HG03354 (cell line): Measurements from ENCODE around the gene C20orf202.
"Not testable (repeated sequence)": the region's sequence is repeated elsewhere in the genome, so short reads cannot be mapped to it uniquely, and the experiment has no call there.

Source experiments
- ATAC-seq: cut with Tn5 transposase; IDR thresholded peaks from one replicate; pipeline ENCODE4 v1.9.1; 2021; ENCODE audit warnings: mild to moderate bottlenecking; ENCODE audit not compliant: unreplicated experiment, poor library complexity, severe bottlenecking

C20orf202 gene

DNA sequence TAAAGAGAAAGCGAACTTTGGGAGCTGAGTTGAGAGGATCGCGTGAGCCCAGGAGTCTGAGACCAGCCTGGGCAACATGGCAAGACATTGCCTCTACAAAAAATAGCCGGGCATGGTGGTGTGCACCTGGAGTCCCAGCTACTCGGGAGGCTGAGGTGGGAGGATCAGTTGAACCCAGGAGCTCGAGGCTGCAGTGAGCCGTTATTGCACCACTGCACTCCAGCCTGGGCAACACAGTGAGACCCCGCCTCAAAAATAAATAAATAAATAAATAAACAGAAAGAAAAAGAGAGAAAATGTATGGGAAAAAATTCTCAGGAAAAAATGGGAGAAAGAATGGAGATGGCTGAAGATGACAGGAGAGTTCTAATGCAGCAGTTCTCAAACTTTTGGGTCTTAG, 2.5 kb downstream of the C20orf202 start:
- ATAC-seq, result no peak

DNA sequence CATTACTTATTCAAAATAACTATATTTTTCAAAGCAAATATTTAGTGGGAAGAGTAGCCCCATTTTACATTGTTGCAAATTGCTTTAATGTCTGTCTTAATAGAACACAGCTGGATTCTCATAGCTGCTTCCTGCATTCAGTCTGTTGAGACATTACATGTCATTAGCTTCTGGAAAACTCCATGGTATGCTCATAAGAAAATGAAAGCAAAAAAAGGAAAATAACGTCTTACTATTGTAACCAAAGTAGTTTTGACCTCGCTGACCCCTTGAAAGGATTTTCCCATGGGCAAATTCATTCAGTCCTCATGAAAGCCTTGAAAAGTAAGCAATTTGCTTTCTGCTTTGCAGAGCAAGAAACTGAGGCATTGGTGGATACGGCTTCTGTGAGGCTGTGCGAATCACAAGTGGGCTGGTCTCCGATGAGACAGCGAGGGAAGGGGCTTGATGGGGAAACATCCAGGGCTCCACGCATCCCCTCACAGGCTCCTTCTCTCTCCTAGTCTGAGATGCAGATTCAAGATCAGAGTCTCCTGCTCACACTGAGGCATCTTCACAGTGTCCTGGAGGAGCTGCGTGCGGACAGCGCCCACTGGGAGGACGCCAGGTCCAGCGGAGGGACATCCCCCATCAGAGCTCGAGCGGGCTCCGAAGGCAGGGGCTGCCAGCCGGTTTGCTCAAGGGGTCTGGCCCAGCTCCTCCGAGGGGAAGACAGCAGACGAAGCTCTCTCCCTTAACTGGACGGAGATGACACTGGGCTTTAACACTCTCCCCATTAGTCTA, 3.3 kb downstream of the C20orf202 start:
- ATAC-seq, result no peak

DNA sequence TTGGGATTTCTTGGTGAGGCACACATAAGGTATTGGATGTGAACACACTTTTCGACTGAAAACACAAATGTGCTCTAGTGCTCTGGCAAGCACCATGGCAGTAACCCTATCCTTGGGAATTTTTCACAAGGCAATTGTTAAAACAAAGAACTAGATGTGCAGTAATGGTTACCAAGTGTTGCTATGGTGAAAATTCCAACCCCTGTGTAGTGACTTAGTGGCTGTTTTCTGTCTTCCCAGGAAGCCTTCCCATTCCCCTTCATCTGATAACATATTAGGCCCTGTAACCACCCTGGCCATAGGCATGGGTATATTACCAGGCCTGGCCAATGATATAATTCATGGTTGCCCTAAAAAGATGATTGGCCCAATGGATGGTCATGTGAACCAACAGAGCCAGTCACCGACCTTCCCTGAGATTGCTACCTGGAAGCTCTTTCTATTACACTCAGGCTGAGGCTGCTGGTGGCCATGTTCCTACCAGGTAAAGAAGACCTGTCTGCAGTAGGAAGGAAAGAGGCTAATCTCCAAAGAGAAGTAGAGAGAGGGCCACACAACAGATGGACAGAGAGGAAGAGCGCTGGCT, 4.1 kb downstream of the C20orf202 start:
- ATAC-seq, result no peak

DNA sequence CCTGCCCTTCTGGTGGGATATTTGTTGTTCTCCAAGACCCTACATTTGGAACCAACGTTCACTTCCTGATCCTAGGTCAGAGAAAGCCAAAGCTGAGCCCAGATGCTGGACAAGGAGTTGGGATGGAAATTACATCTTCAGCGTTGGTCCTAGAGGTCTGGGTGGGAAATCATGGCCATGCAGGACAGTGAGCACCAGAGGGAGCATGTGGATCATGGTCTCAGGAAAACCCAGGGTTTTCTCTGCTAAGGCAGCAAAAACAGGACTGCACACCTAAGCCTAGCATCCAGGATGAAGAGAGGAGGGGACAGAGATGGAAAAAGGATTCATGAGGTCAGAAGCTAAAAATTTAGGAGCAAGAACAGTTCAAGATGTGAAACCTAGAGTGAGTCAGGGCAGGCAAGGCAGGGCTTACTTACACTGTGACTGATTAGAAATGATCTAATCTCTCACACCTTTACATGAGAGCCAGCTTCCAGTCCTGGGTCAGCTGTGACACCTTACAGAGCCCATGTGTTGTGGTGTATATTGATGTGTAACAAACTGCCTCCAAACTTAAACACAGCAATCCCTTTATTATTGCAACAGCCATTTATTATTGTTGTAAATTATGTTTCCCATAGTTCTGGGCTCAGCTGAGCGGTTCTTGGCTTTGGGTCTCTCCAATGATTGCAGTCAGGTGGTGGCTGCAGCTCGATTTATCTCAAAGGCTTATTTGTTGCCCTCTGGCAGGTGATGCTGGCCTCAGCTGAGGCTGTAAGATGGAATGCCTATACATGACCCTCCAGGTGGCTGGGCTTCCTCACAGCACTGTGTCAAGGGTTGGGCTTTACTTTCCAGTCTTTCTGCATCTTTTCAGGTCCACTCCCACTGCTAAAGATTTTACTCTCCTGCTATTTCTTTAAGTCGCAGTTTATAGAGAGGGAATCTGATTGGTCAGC, 6.5 kb downstream of the C20orf202 start:
- no peak for ATAC-seq

DNA sequence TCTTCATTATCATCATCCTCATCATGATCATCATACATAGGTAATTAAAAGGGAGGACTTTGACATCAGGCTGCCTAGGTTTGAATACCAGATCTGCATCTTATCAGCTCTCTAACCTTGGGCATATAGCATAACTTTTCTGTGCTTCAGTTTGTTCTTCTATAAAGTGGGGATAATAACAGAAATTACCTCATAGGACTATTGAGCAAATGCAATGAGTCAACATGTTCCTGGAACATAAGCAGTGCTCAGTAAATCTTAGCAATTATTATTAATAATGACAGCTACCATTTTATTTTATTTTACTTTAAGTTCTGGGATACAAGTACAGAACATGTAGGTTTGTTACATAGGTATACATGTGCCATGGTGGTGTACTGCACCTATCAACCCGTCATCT, 7.2 kb downstream of the C20orf202 start:
- no peak for ATAC-seq

DNA sequence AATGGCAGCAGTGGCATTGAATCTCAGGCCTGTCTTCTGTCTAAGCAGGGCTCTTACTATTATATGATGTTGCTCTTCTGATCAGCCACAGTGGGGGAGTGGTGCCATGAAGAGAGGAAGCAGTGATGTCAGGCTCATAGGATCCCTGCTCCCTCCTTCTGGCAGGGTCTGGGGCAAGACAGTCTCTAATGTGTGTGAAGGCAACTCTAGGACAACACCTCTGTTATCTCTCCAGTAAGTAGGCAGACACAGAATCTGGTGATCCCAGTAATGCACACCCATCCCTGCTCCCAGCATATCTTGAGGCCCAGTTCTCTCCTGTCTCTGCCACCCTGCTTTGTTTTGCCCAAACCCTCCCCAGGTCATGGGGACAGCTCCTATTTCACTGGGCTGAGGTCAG, 8.8 kb downstream of the C20orf202 start:
- no peak for ATAC-seq

DNA sequence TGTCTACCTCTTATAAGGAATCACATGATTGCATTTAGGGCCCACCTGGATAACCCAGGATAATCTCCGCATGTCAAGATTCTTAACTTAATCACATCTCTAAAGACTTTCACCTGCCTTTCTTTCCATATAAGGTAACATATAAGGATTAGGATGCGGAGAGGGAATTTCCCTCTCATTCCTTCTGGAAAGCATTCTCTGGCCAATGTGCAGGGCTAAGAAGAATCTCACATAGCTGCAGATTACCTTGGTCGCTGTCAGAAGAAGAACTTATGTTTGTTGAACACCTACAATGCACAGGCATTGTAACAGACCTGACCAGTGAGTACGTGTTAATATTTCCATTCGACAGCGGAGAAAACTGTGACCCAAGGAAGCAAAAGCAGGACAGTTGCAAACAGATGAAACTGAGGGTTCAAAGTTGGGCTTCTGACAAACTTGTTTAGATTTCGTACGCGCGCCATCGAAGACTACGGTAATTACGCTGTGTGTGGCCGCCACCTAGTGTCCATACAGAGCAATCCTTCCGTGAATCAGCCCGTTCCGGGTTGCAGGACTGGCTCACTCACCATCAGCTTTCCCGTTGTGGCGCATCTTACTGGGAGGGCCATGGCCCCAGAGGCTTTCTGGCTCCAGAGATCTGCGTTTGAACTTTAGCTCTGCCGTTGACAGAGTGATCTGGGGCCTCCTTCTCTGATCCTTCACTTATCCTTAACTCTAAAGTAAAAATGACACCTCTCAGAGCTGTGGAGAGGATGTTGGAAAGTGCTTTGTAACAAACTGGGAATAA, 9.5 kb downstream of the C20orf202 start:
- ATAC-seq, result no peak

DNA sequence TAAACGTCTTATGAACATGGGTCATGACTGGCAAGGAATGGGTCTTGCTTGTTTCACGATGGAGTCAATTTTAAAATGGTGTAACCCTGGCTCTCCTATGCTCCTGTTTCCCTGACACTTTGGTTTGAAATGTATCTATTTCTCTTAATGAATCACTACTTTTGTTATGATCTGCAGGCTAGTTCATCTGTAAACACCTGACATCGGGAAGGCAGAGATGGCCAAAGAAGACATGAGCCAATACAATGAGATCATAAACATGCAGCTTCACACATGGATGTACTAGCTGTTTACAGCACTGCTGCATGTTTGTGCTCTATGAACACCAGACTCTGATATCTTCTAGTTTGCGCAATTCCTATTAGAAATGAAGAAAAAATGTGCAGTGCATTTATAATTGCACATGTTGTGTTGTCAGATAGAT, 11.6 kb downstream of the C20orf202 start:
- ATAC-seq, result no peak

DNA sequence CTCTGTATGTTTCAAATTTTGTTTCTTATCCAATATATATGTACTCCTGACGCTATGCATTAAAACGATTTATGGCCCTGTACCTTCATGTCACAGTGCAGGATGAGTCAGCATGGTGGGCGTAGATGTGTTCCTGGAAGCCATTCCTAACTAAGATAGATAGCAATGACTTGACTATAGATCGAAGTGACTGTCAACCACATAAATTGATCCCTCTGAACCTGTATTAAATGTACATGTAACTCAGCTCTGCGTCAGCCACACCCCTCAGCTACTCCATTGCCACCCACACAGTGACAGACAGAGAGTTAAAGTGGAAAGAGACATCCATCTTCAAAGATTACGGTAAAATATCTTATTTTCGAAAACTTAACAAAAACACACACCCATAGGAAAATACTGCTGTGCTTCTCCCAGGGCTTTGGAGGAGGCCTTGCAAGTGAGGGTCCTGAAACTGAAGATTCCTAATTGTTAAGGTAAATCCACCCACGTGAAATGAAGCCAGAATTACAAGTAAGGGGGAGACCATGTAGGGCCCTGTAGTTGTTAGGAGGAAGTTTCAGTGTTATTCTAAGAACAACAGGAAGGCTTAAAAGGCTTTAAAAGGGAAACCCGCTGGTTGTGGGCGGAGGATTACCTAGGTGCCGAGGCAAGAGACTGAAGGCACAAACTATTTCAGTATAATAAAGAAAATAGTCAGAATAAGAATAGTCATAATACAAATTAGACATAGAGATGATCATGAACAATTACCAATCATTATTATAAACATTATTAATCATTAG, 12.3 kb downstream of the C20orf202 start:
- ATAC-seq, result no peak

DNA sequence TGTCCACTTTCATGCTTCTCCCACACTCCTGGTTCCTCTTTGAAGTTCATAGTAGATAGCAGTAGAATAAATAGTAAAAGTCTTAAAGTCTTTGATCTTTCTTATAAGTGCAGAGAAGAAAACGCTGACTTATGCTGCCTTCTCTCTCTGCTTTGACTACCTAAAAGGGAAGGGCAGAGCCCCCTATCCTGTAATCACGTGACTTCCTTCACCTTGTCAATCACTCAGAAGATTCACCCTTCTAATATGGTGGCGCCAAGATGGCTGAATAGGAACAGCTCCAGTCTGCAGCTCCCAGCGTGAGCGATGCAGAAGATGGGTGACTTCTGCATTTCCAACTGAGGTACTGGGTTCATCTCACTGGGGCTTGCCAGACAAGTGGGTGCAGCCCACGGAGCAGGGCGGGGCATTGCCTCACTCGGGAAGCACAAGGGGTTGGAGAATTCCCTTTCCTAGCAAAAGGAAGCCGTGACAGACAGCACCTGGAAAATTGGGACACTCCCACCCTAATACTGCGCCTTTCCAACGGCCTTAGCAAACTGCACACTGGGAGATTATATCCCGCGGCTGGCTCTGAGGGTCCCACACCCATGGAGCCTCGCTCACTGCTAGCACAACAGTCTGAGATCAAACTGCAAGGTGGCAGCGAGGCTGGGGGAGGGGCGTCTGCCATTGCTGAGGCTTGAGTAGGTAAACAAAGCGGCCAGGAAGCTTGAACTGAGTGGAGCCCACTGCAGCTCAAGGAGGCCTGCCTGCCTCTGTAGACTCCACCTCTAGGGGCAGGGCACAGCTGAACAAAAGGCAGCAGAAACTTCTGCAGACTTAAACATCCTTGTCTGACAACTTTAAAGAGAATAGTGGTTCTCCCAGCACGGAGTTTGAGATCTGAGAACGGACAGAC, 13.5 kb downstream of the C20orf202 start:
- not testable (repeated sequence) for ATAC-seq

DNA sequence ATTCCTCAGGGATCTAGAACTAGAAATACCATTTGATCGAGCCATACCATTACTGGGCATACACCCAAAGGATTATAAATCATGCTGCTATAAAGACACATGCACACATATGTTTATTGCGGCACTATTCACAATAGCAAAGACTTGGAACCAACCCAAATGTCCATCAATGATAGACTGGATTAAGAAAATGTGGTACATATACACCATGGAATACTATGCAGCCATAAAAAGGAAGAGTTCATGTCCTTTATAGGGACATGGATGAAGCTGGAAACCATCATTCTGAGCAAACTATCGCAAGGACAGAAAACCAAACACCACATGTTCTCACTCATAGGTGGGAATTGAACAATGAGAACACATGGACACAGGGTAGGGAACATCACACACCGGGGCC, 19.5 kb downstream of the C20orf202 start:
- ATAC-seq, result not testable (repeated sequence)

DNA sequence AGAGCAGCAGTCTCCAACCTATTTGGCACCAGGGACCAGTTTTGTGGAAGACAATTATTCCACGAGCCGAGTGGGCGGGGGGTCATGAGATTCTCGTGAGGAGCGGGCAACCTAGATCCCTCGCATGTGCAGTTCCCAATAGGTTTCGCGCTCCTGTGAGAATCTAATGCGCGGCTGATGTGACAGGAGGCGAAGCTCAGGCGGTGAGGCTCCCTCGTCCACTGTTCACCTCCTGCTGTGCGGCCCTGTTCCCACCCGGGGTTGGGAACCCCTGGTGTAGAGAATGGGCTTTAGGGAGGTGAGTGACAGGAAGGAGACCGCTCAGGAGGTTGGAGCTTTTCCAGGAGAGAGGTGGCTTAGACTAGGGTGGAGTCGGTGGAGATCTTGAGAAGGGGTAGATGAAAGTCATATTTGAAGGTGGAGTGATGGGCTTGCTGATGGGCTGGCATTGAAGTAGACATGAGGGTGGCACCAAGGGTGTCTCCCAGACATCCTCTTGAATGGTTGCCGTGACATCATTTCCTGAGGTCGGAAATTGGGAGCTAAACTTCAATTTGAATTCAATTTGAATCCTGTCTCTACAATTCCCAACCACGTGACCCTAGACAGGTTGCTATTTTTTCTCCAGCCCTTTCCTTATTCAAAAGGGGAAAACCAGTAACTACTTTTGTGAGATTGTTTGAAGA, 21.1 kb downstream of the C20orf202 start:
- no peak for ATAC-seq

DNA sequence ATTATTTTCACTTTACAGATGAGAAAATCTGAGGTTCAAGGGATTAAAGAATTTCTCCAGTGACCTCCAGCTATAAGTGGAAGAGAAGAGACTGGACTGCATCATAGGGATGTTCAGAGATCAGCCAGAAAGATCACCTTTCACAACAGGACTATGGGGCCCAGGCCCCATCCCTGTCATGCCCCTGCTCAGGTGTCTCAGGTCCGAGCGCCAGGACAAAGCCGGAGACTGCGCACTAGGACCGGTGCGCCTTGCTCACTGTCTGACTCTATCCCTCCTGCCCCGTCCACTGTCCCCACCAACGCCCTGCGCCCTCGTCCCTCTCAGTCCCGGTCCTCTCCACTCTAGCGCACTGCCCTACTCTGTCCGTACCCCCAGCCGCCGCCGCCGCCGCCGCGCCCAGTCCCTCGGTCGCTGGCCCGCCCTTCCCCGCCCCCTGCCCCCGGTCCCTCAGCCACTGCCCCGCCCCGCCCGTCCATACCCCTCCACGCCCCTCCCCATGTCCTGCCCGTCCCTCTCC, 22.1 kb downstream of the C20orf202 start:
- ATAC-seq, result no peak

DNA sequence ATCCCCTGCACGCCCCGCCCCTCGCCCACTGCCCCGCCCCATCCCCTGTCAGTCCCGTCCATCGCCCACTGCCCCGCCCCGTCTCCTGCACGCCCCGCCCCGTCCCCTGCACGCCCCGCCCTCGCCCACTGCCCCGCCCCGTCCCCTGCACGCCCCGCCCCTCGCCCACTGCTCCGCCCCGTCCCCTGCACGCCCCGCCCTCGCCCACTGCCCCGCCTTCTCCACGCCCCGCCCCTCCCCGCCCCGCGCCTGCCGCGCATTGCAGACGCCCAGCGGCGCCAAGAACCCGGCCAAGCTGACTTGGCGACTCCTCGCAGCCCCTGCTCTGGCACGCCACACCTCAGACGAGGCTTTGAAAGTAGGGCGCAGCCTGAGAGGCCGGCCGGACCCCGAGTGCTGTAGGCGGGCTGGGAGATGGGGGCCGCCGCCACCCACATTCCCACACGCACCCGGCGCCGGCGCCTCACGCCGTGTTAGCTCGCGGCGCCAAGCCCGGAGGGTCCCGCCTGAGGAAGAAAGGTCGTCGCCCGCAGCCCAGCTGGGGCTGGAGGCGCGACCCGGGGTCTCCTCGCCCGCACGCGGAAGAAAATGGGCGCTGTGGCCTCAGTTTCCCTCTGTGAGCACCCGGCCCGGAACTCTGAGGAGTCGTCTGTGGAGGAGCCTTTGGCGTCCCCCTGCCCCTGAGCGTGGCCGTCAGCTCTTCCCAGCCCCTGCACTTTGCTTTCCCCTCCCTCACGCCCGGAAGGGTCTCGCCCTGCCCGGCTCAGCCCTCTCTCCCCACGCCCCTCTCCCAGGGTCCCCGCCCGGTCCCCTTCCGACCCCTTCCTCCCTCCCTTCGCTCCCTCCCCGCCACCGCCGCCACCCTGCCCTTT, 22.8 kb downstream of the C20orf202 start, which contains the start of gene RAD21L1:
Gene RAD21L1, plus strand, starts transcription at position 262 of the 872 bp plus-strand sequence. CDS start 2,410 bp downstream, outside the sequence.
- no peak for ATAC-seq

DNA sequence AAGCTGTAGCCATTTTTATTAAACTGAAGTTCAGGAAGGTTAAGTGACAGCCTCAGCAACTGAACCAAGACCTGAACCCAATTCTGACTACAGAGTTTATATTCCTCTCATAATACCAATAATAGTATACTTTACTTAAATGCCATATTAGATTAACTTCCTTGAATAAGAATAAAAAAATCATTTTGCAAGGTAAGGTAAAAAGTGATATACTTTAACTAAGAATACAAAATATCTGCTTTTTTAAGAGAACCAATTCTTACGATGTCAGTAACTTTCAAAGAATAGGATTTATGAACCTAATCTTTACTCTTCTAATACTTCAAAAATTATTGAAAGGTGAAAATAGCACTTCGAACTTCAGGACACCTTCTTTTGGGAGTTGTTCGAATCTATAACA, 26.3 kb downstream of the C20orf202 start:
- ATAC-seq, result no peak
